Renal pelvis (tissue), 12 donors: ENCODE measurements around the gene IYD. TPM values are rescaled to one million over a fixed set of nuclear protein-coding genes. Genes with fewer than 3 reads are reported as not detected.

Experiments
- DNase-seq: peaks from one replicate; pipeline ENCODE4 v3.0.0-alpha.2; 2013
- long read RNA-seq, 16 experiments: transcript quantifications; one replicate each; lab custom pipeline, GENCODE V29; 2026
- polyA plus RNA-seq, 3 donors: library from polyadenylated mRNA; unstranded; fragments of 120-200 nt; gene quantifications; one replicate each; pipeline ENCODE4 v1.2.1, GENCODE V29; 2013; ENCODE audit not compliant: insufficient read length in 3 of 3

Gene IYD
- polyA plus RNA-seq, result 1 to 10 TPM; 2.4 to 5.7 (median 5.6) TPM
- long read RNA-seq, donor 1, result 0 reads
- long read RNA-seq, donor 2, full-length matches to known transcripts, result 1 of 1 reads
- long read RNA-seq, donor 2, partial matches to known transcripts, result 0 of 1 reads
- long read RNA-seq, donor 2, other reads (novel, unspliced or antisense), result 0 of 1 reads
- long read RNA-seq, donor 3, full-length matches to known transcripts, result 1 of 1 reads
- long read RNA-seq, donor 3, partial matches to known transcripts, result 0 of 1 reads
- long read RNA-seq, donor 3, other reads (novel, unspliced or antisense), result 0 of 1 reads
- long read RNA-seq, donor 4, partial matches to known transcripts, result 0 of 1 reads
- long read RNA-seq, donor 4, other reads (novel, unspliced or antisense), result 0 of 1 reads
- long read RNA-seq, donor 5, result 0 reads
- long read RNA-seq, donor 6, full-length matches to known transcripts, result 6 of 6 reads
- long read RNA-seq, donor 6, partial matches to known transcripts, result 0 of 6 reads
- long read RNA-seq, donor 6, other reads (novel, unspliced or antisense), result 0 of 6 reads
- long read RNA-seq, donor 7, result 0 reads
- long read RNA-seq, donor 8, result 0 reads
- long read RNA-seq, donor 9, full-length matches to known transcripts, result 4 of 4 reads
- long read RNA-seq, donor 9, partial matches to known transcripts, result 0 of 4 reads
- long read RNA-seq, donor 9, other reads (novel, unspliced or antisense), result 0 of 4 reads
- long read RNA-seq, donor 10, full-length matches to known transcripts, result 3 of 3 reads
- long read RNA-seq, donor 10, partial matches to known transcripts, result 0 of 3 reads
- long read RNA-seq, donor 10, other reads (novel, unspliced or antisense), result 0 of 3 reads
- long read RNA-seq, donor 11, partial matches to known transcripts, result 0 of 1 reads
- long read RNA-seq, donor 11, other reads (novel, unspliced or antisense), result 0 of 1 reads
- long read RNA-seq, donor 12, full-length matches to known transcripts, result 1 of 1 reads
- long read RNA-seq, donor 12, partial matches to known transcripts, result 0 of 1 reads
- long read RNA-seq, donor 12, other reads (novel, unspliced or antisense), result 0 of 1 reads
- long read RNA-seq, donor 13, result 0 reads
- long read RNA-seq, donor 14, full-length matches to known transcripts, result 1 of 1 reads
- long read RNA-seq, donor 14, partial matches to known transcripts, result 0 of 1 reads
- long read RNA-seq, donor 14, other reads (novel, unspliced or antisense), result 0 of 1 reads
- long read RNA-seq, donor 15, full-length matches to known transcripts, result 1 of 1 reads
- long read RNA-seq, donor 15, partial matches to known transcripts, result 0 of 1 reads
- long read RNA-seq, donor 15, other reads (novel, unspliced or antisense), result 0 of 1 reads
- long read RNA-seq, donor 16, result 0 reads

GRCh38 chr6:150368762-150369161 is at the start of gene IYD:
Gene IYD (plus strand): TSS chr6:150369012. CDS start chr6:150369032, 20 bp downstream.
- DNase-seq, result no peak

DNA sequence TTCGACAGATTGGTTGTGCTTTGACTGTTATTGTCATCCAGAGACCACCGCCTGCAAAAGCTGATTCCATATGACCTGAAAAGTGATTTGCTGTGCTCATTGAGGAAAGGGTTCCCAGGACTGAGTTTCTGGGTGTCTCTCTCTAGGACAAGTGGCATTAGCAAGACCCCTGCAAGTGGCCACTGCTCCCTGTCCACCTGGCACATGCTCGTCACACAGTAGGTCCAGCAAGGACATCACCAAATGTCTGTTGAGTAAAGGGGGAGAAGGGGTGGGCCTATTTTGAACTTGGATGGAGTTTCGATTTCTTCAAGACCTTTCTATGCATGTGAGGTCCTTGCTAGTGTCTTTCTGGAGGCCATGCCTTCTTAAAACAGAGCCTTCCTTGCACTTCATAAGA is 48.9 kb upstream of the IYD start:
- no peak for DNase-seq

DNA sequence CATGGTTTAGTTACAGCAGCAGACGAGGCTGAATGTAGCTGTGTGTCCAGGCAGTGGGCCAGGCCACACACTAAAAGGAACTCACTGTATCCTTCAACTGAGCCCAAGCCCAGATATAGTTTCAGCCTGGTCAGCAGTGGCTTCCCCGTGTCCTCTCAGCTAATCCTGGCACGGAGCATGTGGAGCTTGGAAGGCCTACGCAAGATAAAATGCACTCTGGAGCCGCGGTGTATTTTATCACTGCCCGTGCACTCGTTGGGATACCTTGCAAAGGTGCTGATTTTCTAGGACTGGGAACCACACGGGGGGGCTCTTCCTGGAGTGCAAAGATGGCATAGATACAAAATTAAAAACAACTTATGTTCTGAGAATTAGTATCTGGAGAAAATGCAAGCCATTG is 48.4 kb upstream of the IYD start:
- DNase-seq, result no peak

- DNase-seq, result no peak
These were observed 46.3 kb upstream of the IYD start for GRCh38 chr6:150322466-150322871.

DNA sequence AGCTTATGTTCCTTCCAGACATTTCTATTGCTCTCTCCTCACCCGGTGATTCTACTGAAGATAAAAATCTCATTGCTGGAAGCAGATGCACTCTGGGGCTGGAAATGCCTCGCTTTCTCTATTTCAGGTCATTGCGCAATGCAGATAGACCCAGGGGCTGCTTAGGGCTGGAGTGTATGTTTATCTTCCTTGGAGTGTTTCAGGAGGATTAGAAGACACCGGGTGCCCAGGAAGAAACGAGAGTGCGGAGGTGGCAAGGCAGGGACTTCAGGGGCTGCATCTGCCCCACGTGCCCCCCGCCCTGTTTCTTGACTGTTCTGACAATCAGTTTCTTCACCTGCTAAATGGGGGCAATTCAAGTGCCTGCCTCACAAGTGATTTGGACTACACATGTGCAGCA is 45.6 kb upstream of the IYD start:
- DNase-seq, result no peak

GRCh38 chr6:150324044-150324443 is 44.8 kb upstream of the IYD start:
- no peak for DNase-seq

GRCh38 chr6:150325066-150325772 is 43.6 kb upstream of the IYD start:
- no peak for DNase-seq

DNA sequence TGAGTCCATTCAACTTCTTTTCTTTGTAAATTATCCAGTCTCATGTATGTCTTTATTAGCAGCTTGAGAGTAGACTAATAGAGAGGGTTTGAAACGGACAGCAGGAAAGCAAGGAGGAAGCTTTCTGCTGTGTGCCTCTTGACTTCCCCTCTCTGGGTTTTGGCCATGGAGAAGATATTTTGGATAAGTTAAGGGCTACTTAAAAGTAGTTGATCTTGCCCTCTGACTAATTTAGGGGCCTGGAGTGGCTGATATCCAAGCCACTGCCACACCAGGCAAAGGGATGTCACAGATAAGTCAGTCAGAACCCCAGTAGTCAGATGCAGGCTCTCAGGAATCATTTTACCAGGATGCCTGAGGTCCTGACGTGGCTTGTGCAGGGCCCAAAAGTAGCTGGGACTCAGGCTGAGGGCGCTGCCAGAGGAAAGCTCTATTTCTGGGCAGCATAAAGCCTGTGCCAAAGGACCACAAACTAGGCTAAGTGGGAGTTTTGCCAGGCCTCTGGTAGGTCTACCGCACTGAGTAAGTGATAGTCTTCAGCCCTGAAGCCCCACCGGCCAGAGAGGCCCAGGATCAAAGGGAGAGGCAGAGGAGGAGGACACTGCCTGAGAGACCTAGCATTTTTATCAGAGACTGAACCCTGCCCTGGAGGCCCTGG is 41.6 kb upstream of the IYD start:
- DNase-seq, result no peak

GRCh38 chr6:150328744-150329405 is 39.9 kb upstream of the IYD start:
- no peak for DNase-seq

- DNase-seq, result no peak
These were observed 37.5 kb upstream of the IYD start for GRCh38 chr6:150331344-150331743.

DNA sequence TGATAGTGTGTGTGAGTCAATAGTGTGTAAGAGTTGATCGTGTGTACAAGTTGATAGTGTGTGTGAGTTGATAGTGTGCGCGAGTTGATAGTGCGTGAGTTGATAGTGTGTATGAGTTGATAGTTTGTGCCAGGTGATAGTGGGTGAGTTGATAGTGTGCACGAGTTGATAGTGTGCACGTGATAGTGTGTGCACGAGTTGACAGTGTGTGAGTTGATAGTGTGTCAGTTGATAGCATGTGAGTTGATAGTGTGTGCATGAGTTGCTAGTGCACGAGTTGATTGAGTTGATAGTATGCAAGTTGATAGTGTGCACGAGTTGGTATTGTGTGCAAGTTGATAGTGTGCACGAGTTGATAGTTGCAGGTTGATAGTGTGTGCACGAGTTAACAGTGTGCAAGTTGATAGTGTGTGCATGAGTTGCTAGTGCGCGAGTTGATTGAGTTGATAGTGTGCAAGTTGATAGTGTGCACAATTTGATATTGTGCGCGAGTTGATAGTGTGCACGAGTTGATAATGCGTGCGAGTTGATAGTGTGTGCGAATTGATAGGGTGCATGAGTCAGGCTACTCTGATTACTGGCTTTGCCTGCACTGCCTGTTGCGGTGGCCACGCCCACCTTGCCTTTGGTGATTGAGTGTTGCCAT is 35.8 kb upstream of the IYD start:
- no peak for DNase-seq

- no peak for DNase-seq
These were observed 35.2 kb upstream of the IYD start for GRCh38 chr6:150333585-150333941.

DNA sequence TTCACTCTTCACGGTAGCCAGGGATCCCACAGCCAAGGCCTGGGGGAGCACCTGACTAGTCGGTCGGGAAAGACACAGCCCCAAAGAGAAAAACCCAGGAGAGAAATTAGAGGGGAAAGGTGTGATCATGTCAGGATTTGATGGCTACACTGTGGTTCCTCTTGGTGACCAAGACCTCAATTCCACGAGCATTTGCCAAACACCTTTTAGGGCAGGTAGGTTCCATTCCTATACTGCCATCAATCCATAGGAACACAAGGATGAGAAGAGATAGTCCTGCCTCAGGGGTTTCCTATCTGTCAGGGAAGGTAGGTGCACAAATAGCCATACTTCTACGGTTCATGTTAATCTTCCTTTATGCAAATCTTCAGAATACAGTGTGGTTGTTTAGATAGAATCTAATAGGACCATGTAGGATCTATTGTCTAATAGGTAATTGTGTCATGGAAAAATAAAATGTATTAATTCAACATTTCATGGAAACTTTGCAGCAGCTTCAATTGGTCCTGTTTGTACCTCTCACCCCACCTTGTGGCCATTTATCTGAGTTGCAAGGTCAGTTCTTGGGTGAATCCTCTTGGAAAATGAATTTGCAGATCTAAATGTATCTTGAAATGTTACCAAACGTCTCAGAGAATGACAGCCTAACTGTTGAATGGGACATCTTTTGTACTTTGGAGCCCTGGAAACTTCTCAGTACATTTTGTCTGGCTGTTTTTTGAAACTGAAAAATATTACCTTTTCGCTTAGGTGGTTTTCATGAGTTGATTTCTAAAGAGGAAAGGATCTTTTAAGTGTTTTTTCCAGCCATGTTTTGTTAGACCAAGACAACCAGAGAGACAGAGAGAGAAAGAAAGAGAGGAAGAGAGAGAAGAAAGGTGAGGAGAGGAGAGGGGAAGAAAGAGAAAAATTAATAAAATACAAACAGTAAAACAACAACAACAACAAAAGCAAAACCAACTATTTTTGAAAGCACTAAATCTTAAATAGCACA is 33.7 kb upstream of the IYD start:
- DNase-seq, result no peak

DNA sequence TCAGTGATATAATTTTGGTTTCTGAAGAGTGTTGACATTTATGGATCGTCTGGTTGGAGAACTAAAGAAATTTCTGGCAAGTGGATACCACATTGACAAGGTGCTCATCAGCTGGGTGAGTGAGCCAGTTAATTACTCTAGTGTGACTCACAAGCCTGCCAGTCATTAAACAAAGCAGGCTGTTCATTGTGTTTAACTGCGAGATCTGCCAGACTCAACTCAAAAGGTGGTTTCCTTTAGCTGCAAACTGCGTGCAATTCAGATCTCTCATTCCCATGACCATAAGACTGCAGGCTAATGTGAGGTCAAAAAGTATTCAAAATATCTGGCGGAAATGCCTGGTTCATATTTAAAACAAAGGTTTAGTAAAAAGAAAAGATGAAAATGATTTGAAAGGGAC is 32.5 kb upstream of the IYD start:
- DNase-seq, result no peak

DNA sequence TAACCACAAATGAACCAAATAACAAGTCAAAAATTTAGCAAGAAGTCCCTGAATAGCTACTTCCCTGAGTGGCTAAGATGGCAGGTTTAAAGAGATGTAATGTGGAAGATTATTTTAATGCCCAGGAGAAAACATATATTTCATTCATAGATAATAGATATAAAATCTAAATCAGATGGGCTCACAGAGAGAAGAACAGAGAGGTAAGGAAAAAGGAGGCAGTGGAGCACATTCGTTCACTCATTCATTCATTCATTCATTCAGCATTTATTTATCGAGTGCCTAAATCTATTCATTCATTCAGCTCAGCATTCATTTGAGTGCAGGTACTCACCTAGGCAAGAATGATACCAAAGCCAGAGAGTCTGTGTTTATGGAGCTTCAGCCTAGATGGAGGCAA is 32.1 kb upstream of the IYD start:
- DNase-seq, result no peak

DNA sequence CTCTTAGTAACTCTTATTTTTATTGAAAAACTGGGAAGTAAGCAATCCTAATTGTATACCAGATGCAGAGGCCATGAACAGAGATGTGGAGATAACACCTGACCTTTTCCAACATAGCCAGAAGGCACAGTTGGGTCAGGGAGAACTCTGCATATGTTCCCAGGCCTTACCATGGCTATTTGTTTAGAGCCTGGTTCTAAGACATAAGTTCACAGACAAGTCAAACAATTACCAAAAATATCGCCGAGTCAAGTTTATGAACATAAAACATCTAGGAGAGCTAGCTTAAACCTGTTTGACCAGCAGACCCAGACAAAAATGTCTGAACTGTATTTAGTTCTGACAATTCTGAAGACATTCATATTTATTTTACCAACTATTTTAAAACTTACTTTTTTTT is 26.7 kb upstream of the IYD start:
- no peak for DNase-seq

GRCh38 chr6:150343434-150343833 is 25.4 kb upstream of the IYD start:
- no peak for DNase-seq

DNA sequence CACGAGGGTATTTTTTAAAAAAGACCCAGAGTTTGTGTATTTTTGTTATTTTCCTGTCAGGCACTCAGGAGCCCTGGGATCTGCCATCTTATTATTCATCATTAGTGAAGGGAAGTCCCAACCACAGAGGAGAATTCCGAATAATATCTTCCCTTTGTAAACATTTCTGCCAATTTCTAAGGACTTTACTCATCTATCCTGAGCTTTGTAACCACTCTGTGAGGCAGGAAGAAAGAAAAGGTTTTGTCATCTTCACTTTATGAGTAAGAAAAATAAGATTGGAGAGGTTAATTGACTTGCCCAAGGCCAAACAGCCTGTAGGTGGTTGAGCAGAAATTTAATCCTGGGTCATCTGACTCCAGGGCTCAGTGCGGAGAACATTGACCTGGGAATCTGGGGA is 23.0 kb upstream of the IYD start:
- no peak for DNase-seq

DNA sequence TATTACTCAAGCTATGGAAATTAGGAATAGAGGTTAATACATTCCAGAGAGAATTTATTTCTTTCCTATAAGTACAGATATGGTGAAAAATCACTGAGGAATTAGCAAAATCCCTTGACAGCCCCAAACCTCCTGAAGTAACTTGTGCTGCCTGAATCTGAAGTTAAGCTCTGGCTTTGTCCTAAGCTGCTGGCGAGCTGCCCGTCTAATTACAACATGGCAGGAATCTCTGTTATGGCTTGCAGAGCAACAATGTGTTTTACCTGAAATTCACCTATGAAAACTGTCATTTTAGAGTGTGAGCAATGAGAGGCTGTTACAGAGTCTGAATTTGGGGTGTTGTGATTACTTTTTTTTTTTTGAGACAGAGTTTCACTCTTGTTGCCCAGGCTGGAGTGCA is 22.5 kb upstream of the IYD start:
- DNase-seq, result no peak
